GM12891 (cell line): ENCODE measurements around the gene TPRKB.

Source experiments
- PAX5 ChIP-seq: IDR thresholded peaks from 2 replicates; pipeline ENCODE4 v1.6.1; 2011; ENCODE audit warnings: low read length, moderate library complexity, mild to moderate bottlenecking; ENCODE audit not compliant: insufficient read depth, severe bottlenecking
- POLR2A ChIP-seq: IDR thresholded peaks from 2 replicates; pipeline ENCODE4 v1.6.1; 2011; ENCODE audit warnings: low read depth, low read length, control low read depth
- POLR2AphosphoS5 ChIP-seq: IDR thresholded peaks from 2 replicates; pipeline ENCODE4 v1.6.1; 2011; ENCODE audit warnings: low read depth, low read length, control low read depth
- POU2F2 ChIP-seq: IDR thresholded peaks from 2 replicates; pipeline ENCODE4 v1.6.1; 2011; ENCODE audit warnings: low read depth, mild to moderate bottlenecking, control low read depth, low read length, moderate library complexity
- SPI1 ChIP-seq: IDR thresholded peaks from 2 replicates; pipeline ENCODE4 v1.6.1; 2011; ENCODE audit warnings: low read depth, low read length, control low read depth
- TAF1 ChIP-seq: IDR thresholded peaks from 2 replicates; pipeline ENCODE4 v1.6.1; 2011; ENCODE audit warnings: low read depth, low read length, control low read depth

GRCh38 chr2:73716543-73717250 lies 20.4 kb downstream of the TPRKB start:
- TF ChIP-seq POLR2AphosphoS5 (no peak), POLR2A (no peak), TAF1 (no peak), SPI1 (no peak), PAX5 (no peak), POU2F2 (no peak)
